Left lung (tissue), 10 donors: Measurements from ENCODE around the gene SEZ6L2. TPM values are rescaled to one million over a fixed set of nuclear protein-coding genes. Genes with fewer than 3 reads are reported as not detected.

Experiments used
- ATAC-seq: fragments of 200-7000 bp; cut with Tn5 transposase; one replicate; pipeline ENCODE4 v1.9.1; 2020; ENCODE audit warnings: moderate library complexity
- DNase-seq, 4 donors: peaks; one replicate each; pipeline ENCODE4 v3.0.0-alpha.2; 2013 to 2020
- H3K27ac ChIP-seq, 2 donors: fragments of 200-600 bp; sonication (generic) in 1 of 2; one replicate each; pipeline versions ENCODE4 v1.5.0 to v1.8.0; 2020 to 2021
- H3K27me3 ChIP-seq, 2 donors: fragments of 200-600 bp; sonication (generic) in 1 of 2; one replicate each; pipeline versions ENCODE4 v1.5.0 to v1.8.0; 2020 to 2021
- H3K36me3 ChIP-seq, 2 donors: fragments of 200-600 bp; sonication (generic) in 1 of 2; one replicate each; pipeline versions ENCODE4 v1.5.0 to v1.8.0; 2020 to 2021
- H3K4me1 ChIP-seq, 2 donors: fragments of 200-600 bp; one replicate each; pipeline ENCODE4 v1.8.0; 2021
- H3K4me3 ChIP-seq, 2 donors: fragments of 200-600 bp; sonication (generic) in 1 of 2; one replicate each; pipeline versions ENCODE4 v1.5.0 to v1.8.0; 2020 to 2021; ENCODE audit warnings: mild to moderate bottlenecking in 1 of 2
- H3K9me3 ChIP-seq, 2 donors: fragments of 200-600 bp; sonication (generic) in 1 of 2; one replicate each; pipeline versions ENCODE4 v1.5.0 to v1.8.0; 2020 to 2021
- intact Hi-C, 2 donors: fragments of 100-400 bp; cut with DNase I; formaldehyde crosslinking; loops; one replicate each; pipeline versions ENCODE4 v1.11.2 to v1.14.2; 2022
- polyA plus RNA-seq, 6 donors: library from polyadenylated mRNA; unstranded; fragments of 120-200 nt; gene quantifications; one replicate each; pipeline ENCODE4 v1.2.1, GENCODE V29; 2013; ENCODE audit not compliant: insufficient read length in 6 of 6
- total RNA-seq, 2 donors: library from RNA; stranded (reverse); fragmentation: NEBNext Ultra II Directional; extraction: Animal tissue kit (Norgen Biotek cat#: 25700); gene quantifications; one replicate each; pipeline ENCODE4 v1.2.1, GENCODE V29; 2021
- TF ChIP-seq, protein P1 (sequence below), 2 donors: fragments of 200-600 bp; sonication (generic) in 1 of 2; IDR thresholded peaks; one replicate each; pipeline versions ENCODE4 v1.5.0 to v1.8.0; 2021; ENCODE audit warnings: antibody characterized with exemption in 2 of 2
- donor health status: DM: no; HTN: yes; CAD: no.
- donor health status: DM: no; HTN: no; CAD: no.

SEZ6L2 gene
- total and polyA plus RNA-seq, 8 donors = 4.9 to 30.2 (median 5.8) TPM

DNA sequence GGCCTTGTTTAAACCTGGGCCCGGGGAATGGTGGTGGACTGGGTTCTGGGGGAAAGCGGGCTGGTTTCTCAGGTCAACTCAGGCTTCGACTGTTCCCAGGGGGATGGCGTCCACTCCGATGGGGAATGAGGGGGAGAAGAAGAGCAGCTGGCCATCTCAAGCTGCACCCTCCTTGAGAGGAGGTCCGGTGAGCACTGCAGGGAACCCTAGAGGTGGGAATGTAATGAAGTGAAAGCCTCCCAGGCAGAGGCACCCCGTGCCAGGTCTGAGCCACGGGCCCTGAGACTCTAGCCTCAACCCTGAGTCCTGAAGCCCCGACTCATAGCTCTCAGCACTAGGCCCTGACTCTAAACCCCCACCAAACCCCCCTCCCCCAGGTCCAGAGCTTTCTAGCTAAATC, 35.1 kb downstream of the SEZ6L2 start:
- no peaks in the 10 kb centered on the region for H3K27me3 ChIP-seq
- H3K36me3 ChIP-seq = peaks cover 0 to 19% of the 10 kb centered on the region in 2 donors
- no peak overlapping the region for H3K4me3 ChIP-seq
- no peak for ATAC-seq
- no peaks in the 10 kb centered on the region for H3K9me3 ChIP-seq
- intact Hi-C loops = loop anchor here in 1 of 2 donors (10.0 kb wide), 1 partner anchor 61 kb away; the partner anchor contains the start of gene KCTD13
- TF ChIP-seq, protein P1, sequence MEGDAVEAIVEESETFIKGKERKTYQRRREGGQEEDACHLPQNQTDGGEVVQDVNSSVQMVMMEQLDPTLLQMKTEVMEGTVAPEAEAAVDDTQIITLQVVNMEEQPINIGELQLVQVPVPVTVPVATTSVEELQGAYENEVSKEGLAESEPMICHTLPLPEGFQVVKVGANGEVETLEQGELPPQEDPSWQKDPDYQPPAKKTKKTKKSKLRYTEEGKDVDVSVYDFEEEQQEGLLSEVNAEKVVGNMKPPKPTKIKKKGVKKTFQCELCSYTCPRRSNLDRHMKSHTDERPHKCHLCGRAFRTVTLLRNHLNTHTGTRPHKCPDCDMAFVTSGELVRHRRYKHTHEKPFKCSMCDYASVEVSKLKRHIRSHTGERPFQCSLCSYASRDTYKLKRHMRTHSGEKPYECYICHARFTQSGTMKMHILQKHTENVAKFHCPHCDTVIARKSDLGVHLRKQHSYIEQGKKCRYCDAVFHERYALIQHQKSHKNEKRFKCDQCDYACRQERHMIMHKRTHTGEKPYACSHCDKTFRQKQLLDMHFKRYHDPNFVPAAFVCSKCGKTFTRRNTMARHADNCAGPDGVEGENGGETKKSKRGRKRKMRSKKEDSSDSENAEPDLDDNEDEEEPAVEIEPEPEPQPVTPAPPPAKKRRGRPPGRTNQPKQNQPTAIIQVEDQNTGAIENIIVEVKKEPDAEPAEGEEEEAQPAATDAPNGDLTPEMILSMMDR (IDR thresholded peaks at IDR 0.05) = no peak
- no peak overlapping the region for H3K27ac ChIP-seq
- H3K4me1 ChIP-seq = peaks cover 9 to 24% of the 10 kb centered on the region in 2 donors
- no peak for DNase-seq

DNA sequence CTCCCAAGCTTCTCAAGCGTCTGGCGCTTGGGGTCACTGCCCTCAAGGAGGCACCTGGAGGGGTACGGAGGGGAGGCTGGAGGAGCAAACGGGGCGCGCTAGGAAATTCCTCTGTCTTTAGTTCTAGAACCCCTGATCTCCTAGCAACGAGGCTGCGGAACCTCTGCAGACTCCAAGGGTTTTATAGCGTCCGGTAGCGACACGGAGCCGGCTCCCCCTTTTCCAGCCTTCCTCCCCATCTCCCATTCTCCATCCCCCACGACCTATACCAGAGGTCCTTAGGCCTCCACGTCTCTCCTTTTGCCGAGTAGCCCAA, 35.7 kb downstream of the SEZ6L2 start:
- no peaks in the 10 kb centered on the region for H3K27me3 ChIP-seq
- ATAC-seq = no peak
- DNase-seq = no peak
- intact Hi-C loops = loop anchor here in 1 of 2 donors (10.0 kb wide), 1 partner anchor 61 kb away; the partner anchor contains the start of gene KCTD13
- peak overlapping the region in 1 of 2 donors; percentile 81 for H3K4me3 ChIP-seq
- H3K4me1 ChIP-seq = peaks cover 9 to 24% of the 10 kb centered on the region in 2 donors
- TF ChIP-seq, protein P1 (IDR thresholded peaks at IDR 0.05) = no peak
- peaks cover 0 to 25% of the 10 kb centered on the region in 2 donors for H3K36me3 ChIP-seq
- H3K9me3 ChIP-seq = no peaks in the 10 kb centered on the region
- H3K27ac ChIP-seq = peak overlapping the region; percentile 84 to 87

DNA sequence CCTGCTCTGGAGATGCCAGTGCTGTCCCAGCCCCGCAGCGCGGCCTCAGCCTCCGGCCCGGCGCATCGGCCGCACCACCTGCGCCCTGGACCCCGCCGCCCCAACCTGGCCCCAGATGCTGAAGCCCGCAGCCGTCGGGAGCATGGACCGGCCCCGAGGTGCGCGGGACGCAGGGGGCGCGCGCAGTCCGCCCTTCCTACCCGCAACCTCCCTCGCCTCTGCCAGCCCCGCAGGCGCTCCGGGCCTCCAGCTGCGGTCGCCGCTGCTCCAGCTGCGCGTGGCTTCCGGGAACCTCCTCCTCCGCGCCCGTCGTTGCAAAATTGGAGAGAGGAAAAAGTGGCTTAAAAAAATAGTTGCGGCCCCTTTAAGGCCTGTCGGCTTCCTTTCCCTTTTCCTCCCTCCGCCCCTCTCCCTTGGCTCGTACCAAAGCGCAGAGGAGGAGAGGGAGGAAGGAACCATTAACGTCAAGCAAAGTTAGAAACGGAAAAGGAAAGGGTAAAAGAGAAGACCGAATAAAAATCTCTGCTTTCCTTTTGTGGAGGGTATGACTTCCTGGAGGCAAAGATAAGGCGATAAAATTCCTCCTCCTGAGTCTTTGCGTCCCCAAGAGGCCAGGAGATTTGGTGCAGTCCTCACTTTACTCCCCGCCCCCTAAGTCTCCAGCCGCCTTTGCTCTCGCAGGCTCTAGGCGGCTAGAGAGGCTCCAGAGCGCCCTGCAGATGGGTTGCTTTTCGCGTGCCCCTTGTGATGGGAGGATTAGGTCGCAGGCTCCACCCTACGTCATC, 36.3 kb downstream of the SEZ6L2 start, which contains the start of gene CDIPT:
CDIPT (minus strand) TSS at position 343 of the 785 bp plus-strand sequence. CDS start 369 bp downstream, outside the sequence.
- Histone ChIP-seq H3K4me3 (peak within 1 kb of the TSS; percentile 81 to 86), H3K27me3 (no peaks in the 10 kb centered on the region), H3K27ac (peak within 1 kb of the TSS; percentile 84 to 87), H3K4me1 (peaks cover 9 to 24% of the 10 kb centered on the region in 2 donors), H3K9me3 (no peaks in the 10 kb centered on the region), H3K36me3 (peaks cover 0 to 30% of the 10 kb centered on the region in 2 donors)
- ATAC-seq (peak; percentile 99), DNase-seq (peak; percentile 94 to 97 (median 96))
- TF ChIP-seq, protein P1 (IDR thresholded peaks at IDR 0.05) = peak; percentile 29 to 62
- intact Hi-C loops = loop anchor here in 1 of 2 donors (10.0 kb wide), 1 partner anchor 62 kb away; the partner anchor contains the start of gene KCTD13

DNA sequence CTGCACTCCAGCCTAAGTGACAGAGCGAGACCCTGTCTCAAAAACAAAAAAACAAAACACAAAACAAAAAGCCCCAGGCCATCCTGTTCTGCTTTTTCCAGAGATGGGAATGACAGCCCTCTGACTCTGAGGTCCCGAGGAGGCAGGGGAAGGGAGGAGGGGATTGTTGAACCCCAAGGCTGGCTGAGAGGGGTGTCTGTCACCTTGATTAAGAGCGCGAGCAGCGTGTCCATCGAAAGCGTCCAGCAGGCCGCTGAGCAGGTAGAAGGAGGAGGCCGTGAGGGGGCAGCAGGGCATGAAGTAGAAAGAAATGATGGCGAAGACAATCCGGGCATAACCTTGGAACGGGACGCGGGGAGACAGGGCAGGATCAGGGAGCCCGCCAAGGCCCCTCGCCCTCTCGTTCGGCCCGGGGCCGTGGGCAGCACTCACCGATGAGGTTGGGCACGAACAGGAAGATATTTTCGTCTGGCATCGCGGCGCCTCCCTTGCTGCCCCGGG, 36.9 kb downstream of the SEZ6L2 start:
- Histone ChIP-seq H3K9me3 (no peaks in the 10 kb centered on the region), H3K4me3 (peak overlapping the region; percentile 81 to 86), H3K27ac (peak overlapping the region; percentile 84 to 87), H3K4me1 (peaks cover 9 to 24% of the 10 kb centered on the region in 2 donors), H3K36me3 (peaks cover 0 to 30% of the 10 kb centered on the region in 2 donors), H3K27me3 (no peaks in the 10 kb centered on the region)
- ATAC-seq (peak; percentile 37), DNase-seq (no peak)
- TF ChIP-seq, protein P1 (IDR thresholded peaks at IDR 0.05) = no peak
- intact Hi-C loops = loop anchor here in 1 of 2 donors (10.0 kb wide), 1 partner anchor 62 kb away; the partner anchor contains the start of gene KCTD13

DNA sequence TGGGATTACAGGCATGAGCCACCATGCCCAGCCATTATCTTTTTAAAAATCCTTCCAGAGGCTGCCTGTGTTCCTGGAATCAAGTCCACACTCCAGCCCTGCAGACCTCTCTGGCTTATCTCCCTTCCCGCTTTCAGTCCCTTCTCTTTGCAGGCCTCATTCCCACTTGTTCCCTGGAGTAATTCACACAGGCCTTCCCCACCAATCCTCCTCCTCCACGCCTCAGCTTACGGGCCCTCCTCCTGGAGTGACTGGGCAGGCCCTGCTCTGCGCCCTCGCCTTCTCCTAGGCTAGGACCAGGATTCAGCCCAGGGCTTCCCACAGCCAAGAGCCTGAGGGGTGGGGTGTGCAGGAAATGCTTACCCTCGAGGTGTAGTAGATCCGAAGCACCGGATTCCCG, 39.1 kb downstream of the SEZ6L2 start:
- TF ChIP-seq, protein P1 (IDR thresholded peaks at IDR 0.05) = no peak
- DNase-seq (no peak), ATAC-seq (no peak)
- Histone ChIP-seq H3K36me3 (peaks cover 0 to 30% of the 10 kb centered on the region in 2 donors), H3K4me1 (peaks cover 9 to 24% of the 10 kb centered on the region in 2 donors), H3K4me3 (no peak overlapping the region), H3K9me3 (no peaks in the 10 kb centered on the region), H3K27me3 (no peaks in the 10 kb centered on the region), H3K27ac (no peak overlapping the region)
- intact Hi-C loops = loop anchor here in 1 of 2 donors (10.0 kb wide), 1 partner anchor 65 kb away; the partner anchor contains the start of gene KCTD13
